Activated T-cell treated with anti-CD3 and anti-CD28 coated beads, Interleukin-2, amount 50 U/mL, for 24 hours (primary cell): ENCODE data around the gene KANK3.
"Not testable (repeated sequence)": the region's sequence is repeated elsewhere in the genome, so short reads cannot be mapped to it uniquely, and the experiment has no call there.

Source experiments
- DNase-seq: peaks from one replicate; pipeline ENCODE4 v3.0.0-alpha.2; 2020
- H3K27ac Mint-ChIP-seq: 2 replicates; pipeline ENCODE4 v1.8.0; 2020; ENCODE audit warnings: mild to moderate bottlenecking, mixed read lengths
- H3K27me3 Mint-ChIP-seq: 2 replicates; pipeline ENCODE4 v1.8.0; 2020; ENCODE audit warnings: mixed read lengths
- H3K36me3 Mint-ChIP-seq: 2 replicates; pipeline ENCODE4 v1.8.0; 2020; ENCODE audit warnings: low read depth, mixed read lengths
- H3K4me1 Mint-ChIP-seq: 2 replicates; pipeline ENCODE4 v1.8.0; 2020; ENCODE audit warnings: low read depth, mixed read lengths
- H3K4me3 Mint-ChIP-seq: 2 replicates; pipeline ENCODE4 v1.8.0; 2020; ENCODE audit warnings: mild to moderate bottlenecking, moderate library complexity, mixed read lengths
- H3K9me3 Mint-ChIP-seq: 2 replicates; pipeline ENCODE4 v1.8.0; 2020; ENCODE audit warnings: mixed read lengths

KANK3 gene

DNA sequence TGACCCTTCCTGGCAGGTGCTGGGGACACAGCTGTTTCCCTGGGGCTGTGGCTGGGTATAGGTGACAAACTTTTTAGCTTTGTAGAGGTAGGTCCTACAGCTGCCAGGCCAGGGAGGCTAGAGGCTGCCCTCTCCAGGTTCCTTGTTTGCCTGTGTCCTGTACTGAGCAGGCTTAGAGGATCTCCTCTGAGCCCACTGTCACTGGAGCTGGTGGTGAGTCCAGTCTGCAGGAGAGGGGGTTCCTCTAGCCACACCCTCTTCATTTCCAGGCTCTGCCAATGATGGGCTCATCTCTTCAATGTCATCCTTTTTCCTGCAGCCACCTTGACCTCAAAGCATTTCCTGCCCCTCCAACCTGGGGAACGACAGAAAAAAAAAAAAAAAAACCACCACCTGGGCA lies 34.5 kb upstream of the KANK3 start:
- peaks cover 7% of the 10 kb centered on the region for H3K4me1 Mint-ChIP-seq
- H3K9me3 Mint-ChIP-seq: peaks cover 4% of the 10 kb centered on the region
- H3K27ac Mint-ChIP-seq: no peak overlapping the region
- H3K36me3 Mint-ChIP-seq: peaks cover 12% of the 10 kb centered on the region
- no peak overlapping the region for H3K4me3 Mint-ChIP-seq
- no peaks in the 10 kb centered on the region for H3K27me3 Mint-ChIP-seq
- DNase-seq: no peak

DNA sequence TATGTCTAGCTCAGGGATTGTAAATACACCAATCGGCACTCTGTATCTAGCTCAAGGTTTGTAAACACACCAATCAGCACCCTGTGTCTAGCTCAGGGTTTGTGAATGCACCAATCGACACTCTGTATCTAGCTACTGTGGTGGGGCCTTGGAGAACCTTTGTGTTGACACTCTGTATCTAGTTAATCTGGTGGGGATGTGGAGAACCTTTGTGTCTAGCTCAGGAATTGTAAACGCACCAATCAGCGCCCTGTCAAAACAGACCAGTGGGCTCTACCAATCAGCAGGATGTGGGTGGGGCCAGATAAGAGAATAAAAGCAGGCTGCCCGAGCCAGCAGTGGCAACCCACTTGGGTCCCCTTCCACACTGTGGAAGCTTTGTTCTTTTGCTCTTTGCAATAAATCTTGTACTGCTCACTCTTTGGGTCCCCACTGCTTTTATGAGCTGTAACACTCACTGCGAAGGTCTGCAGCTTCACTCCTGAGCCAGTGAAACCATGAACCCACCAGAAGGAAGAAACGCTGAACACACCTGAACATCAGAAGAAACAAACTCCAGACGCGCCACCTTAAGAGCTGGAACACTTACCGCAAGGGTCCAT lies 33.4 kb upstream of the KANK3 start:
- H3K4me3 Mint-ChIP-seq, H3K9me3 Mint-ChIP-seq, DNase-seq, H3K4me1 Mint-ChIP-seq, H3K27me3 Mint-ChIP-seq, H3K27ac Mint-ChIP-seq: not testable (repeated sequence)
- H3K36me3 Mint-ChIP-seq: peaks cover 12% of the 10 kb centered on the region

DNA sequence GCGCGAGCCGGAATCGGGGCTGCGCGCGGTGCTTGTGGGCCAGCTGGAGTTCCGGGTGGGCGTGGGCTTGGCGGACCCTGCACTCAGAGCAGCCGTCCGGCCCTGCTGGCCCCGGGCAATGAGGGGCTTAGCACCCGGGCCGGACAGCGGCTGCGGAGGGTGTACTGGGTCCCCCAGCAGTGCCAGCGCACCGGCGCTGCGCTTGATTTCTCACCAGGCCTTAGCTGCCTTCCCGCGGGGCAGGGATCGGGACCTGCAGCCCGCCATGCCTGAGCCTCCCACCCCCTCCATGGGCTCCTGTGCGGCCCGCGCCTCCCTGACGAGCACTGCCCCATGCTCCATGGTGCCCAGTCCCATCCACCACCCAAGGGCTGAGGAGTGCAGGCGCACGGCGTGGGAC lies 32.7 kb upstream of the KANK3 start:
- not testable (repeated sequence) for H3K4me1 Mint-ChIP-seq, DNase-seq, H3K27me3 Mint-ChIP-seq, H3K4me3 Mint-ChIP-seq, H3K9me3 Mint-ChIP-seq, H3K27ac Mint-ChIP-seq
- peaks cover 12% of the 10 kb centered on the region for H3K36me3 Mint-ChIP-seq

DNA sequence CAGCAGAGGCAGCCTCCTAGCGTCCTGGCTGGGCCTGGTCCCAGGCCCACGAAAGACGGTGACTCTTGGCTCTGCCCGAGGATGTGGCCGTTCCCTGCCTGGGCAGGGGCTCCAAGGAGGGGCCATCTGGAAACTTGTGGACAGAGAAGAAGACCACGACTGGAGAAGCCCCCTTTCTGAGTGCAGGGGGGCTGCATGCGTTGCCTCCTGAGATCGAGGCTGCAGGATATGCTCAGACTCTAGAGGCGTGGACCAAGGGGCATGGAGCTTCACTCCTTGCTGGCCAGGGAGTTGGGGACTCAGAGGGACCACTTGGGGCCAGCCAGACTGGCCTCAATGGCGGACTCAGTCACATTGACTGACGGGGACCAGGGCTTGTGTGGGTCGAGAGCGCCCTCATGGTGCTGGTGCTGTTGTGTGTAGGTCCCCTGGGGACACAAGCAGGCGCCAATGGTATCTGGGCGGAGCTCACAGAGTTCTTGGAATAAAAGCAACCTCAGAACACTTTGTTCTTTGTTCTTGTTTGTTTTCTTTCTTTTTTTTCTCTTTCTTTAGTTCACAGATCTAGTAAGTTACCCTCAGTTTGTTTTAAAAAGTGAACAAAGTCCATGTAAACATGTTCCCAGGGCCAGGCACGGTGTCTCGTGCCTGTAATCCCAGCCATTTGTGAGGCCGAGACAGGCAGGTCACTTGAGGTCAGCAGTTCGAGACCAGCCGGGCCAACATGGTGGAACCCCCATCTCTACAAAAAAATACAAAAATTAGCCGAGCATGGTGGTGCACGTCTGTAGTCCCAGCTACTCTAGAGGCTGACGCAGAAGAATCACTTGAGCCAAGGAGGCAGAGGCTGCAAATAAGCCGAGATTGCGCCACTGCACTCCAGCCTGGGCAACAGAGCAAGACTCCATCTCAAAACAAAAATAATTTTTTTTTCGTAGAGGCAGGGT lies 31.1 kb upstream of the KANK3 start:
- Mint-ChIP-seq H3K4me3 (no peak overlapping the region), H3K27me3 (no peaks in the 10 kb centered on the region), H3K36me3 (peaks cover 8% of the 10 kb centered on the region), H3K9me3 (no peaks in the 10 kb centered on the region), H3K4me1 (peaks cover 9% of the 10 kb centered on the region), H3K27ac (no peak overlapping the region)
- no peak for DNase-seq

DNA sequence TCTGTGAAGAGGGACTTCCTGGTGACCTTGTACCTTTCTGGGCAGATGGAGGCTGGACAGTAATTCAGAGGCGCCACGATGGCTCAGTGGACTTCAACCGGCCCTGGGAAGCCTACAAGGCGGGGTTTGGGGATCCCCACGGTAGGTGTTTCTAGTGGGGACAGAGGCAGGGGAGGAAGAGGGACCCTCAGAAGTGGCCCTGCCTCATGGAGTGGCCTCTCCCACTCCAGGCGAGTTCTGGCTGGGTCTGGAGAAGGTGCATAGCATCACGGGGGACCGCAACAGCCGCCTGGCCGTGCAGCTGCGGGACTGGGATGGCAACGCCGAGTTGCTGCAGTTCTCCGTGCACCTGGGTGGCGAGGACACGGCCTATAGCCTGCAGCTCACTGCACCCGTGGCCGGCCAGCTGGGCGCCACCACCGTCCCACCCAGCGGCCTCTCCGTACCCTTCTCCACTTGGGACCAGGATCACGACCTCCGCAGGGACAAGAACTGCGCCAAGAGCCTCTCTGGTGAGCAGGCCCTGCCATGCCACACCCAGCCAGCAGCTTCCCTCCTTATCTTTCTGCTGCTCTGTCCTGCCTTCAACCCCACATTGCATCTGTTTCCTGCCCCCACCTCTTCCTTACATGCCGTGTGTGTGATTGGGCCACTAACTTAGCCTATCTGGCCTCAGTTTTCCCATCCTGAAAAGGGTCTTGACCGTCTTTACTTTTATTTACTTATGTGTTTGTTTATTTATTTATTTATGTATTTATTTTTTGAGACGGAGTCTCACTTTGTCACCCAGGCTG lies 28.1 kb upstream of the KANK3 start:
- H3K4me3 Mint-ChIP-seq: no peak overlapping the region
- peaks cover 3% of the 10 kb centered on the region for H3K36me3 Mint-ChIP-seq
- peaks cover 27% of the 10 kb centered on the region for H3K27me3 Mint-ChIP-seq
- DNase-seq: no peak
- no peaks in the 10 kb centered on the region for H3K9me3 Mint-ChIP-seq
- H3K27ac Mint-ChIP-seq: no peak overlapping the region
- peaks cover 5% of the 10 kb centered on the region for H3K4me1 Mint-ChIP-seq

DNA sequence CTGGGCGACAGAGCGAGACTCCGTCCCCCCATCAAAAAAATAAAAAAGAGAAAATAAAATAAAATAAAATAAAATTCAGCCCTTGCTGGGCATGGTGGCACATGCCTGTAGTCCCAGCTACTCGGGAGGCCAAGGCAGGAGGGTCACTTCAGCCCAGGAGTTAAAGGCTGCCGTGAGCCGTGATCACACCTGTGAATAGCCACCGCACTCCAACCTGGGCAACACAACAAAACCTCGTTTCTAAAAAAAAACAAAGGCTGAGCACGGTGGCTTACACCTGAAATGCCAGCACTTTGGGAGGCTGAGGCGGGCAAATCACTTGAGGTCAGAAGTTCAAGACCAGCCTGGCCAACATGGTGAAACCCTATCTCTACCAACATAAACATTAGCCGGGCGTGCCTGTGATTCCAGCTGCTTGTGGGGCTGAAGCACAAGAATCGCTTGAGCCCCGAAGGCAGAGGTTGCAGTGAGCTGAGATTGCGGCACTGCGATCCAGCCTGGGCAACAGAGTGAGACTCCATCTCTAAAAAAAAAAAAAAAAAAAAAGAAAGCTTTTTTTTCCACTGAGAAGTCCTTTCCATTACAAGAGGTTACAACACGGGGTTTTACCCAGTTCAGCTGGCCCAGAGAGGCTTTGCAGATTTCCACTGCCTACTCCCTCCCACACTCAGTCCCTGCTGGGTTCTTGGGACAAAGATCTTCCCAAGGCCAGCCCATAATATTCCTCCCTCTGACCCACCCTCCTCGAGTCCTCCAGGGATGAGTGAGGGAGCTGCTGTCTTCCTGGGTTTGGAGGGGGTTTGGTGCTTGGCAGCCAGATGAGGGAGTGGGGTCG lies 27.3 kb upstream of the KANK3 start:
- Mint-ChIP-seq H3K9me3 (no peaks in the 10 kb centered on the region), H3K4me3 (no peak overlapping the region), H3K36me3 (peaks cover 3% of the 10 kb centered on the region), H3K27ac (no peak overlapping the region), H3K27me3 (peaks cover 35% of the 10 kb centered on the region), H3K4me1 (peaks cover 5% of the 10 kb centered on the region)
- DNase-seq: no peak

DNA sequence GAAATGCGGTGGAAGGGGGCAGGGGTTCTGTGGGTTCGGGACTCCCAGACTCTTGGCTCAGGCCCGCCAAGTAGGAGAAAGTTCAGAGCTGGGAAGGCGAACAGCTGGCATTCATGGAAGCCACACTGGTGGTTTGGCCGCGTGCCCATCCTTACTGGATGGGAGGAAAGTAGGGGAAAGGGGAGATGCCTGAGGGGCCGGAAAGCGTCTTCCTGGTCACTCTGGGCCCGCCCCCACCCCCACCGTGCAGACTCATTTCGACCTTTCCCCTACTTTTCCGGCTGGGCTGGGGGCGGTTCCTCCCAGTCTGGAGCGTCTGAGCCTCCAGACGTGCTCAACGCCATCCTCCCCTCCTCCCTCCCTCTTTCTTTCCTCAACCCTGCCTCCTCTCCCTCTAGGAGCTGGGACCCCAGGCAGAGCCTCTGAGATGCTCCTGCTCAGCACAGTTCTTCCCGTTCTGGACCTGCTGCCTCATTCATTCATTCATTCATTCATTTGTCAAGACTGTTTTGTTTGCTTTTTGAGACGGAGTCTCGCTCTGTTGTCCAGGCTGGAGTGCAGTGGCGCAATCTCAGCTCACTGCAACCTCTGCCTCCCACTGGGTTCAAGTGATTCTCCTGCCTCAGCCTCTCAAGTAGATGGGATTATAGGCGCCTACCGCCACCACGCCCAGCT lies 24.4 kb upstream of the KANK3 start:
- Mint-ChIP-seq H3K27me3 (peaks cover 58% of the 10 kb centered on the region), H3K36me3 (no peaks in the 10 kb centered on the region), H3K27ac (no peak overlapping the region), H3K4me1 (peaks cover 17% of the 10 kb centered on the region), H3K4me3 (no peak overlapping the region), H3K9me3 (no peaks in the 10 kb centered on the region)
- DNase-seq: no peak

DNA sequence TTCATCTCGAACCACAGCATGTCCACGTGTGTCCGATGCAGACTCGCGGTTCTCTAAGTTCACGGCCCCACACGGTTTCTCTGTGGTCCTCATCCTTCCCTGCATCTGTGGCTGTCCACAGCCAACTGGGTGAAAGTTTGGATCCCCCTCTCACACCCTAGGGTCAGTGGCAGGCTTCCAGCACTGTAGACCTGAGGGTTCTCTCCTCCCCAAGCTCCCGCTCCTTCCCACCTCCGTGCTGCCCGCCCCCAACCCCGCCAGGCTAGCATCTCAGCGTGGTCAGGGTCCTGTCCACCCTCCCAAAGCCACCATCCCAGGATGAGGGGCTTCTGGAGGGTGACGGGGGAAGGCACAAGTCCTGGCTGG lies 23.9 kb upstream of the KANK3 start:
- peaks cover 19% of the 10 kb centered on the region for H3K4me1 Mint-ChIP-seq
- H3K9me3 Mint-ChIP-seq: no peaks in the 10 kb centered on the region
- no peak overlapping the region for H3K4me3 Mint-ChIP-seq
- no peaks in the 10 kb centered on the region for H3K36me3 Mint-ChIP-seq
- H3K27ac Mint-ChIP-seq: no peak overlapping the region
- peaks cover 63% of the 10 kb centered on the region for H3K27me3 Mint-ChIP-seq
- DNase-seq: no peak

DNA sequence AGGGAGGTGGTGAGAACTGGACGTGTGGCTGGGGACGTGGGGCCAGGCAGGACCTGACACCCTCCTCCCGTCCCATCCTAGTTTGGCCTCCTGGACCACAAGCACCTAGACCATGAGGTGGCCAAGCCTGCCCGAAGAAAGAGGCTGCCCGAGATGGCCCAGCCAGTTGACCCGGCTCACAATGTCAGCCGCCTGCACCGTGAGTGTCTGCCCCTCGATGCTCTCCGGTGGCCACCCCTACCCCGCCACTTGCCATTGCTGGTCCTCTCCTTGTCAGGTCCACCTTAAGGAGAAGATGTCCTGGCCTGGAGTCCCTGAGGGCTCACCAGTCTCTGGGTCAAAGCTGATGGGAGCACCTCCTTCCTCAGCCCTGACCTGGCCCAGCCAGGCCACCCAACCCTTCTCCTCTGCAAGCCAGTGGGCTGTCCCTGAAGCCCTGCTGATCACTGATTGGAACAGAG lies 23.1 kb upstream of the KANK3 start:
- no peak for DNase-seq
- no peak overlapping the region for H3K27ac Mint-ChIP-seq
- H3K27me3 Mint-ChIP-seq: peaks cover 67% of the 10 kb centered on the region
- H3K36me3 Mint-ChIP-seq: no peaks in the 10 kb centered on the region
- no peaks in the 10 kb centered on the region for H3K9me3 Mint-ChIP-seq
- H3K4me3 Mint-ChIP-seq: no peak overlapping the region
- peaks cover 20% of the 10 kb centered on the region for H3K4me1 Mint-ChIP-seq

DNA sequence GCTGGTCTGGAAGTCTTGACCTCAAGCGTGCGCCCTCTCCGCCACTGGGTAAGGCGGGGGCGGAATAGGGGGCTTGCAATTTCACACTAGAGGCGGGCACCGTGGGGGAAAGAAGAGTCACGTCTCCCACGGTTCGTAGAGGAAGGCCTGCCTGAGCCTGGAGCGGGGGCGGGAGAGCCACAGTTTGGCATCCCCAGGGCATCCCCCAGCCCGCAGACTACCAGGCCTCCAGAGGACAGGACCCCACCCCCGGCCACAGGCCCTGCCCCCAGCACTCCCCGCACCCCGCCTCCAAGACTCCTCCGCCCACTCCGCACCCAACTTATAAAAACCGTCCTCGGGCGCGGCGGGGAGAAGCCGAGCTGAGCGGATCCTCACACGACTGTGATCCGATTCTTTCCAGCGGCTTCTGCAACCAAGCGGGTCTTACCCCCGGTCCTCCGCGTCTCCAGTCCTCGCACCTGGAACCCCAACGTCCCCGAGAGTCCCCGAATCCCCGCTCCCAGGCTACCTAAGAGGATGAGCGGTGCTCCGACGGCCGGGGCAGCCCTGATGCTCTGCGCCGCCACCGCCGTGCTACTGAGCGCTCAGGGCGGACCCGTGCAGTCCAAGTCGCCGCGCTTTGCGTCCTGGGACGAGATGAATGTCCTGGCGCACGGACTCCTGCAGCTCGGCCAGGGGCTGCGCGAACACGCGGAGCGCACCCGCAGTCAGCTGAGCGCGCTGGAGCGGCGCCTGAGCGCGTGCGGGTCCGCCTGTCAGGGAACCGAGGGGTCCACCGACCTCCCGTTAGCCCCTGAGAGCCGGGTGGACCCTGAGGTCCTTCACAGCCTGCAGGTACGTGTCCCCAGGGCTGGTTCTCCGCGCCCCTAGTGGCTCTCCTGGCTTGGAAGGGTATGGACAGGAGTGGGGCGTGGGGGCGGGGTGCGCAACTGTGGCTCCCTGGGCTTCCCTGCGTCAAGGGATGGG lies 21.0 kb upstream of the KANK3 start, which contains the start of gene ANGPTL4:
Gene ANGPTL4 (plus strand): TSS at position 353 of the 969 bp plus-strand sequence. CDS start 167 bp downstream, at position 520.
- Mint-ChIP-seq H3K4me3 (peak within 1 kb of the TSS; percentile 72), H3K36me3 (no peaks in the 10 kb centered on the region), H3K27ac (no peak within 1 kb of the TSS), H3K4me1 (peaks cover 18% of the 10 kb centered on the region), H3K9me3 (no peaks in the 10 kb centered on the region), H3K27me3 (peaks cover 67% of the 10 kb centered on the region)
- DNase-seq: peak; percentile 68

DNA sequence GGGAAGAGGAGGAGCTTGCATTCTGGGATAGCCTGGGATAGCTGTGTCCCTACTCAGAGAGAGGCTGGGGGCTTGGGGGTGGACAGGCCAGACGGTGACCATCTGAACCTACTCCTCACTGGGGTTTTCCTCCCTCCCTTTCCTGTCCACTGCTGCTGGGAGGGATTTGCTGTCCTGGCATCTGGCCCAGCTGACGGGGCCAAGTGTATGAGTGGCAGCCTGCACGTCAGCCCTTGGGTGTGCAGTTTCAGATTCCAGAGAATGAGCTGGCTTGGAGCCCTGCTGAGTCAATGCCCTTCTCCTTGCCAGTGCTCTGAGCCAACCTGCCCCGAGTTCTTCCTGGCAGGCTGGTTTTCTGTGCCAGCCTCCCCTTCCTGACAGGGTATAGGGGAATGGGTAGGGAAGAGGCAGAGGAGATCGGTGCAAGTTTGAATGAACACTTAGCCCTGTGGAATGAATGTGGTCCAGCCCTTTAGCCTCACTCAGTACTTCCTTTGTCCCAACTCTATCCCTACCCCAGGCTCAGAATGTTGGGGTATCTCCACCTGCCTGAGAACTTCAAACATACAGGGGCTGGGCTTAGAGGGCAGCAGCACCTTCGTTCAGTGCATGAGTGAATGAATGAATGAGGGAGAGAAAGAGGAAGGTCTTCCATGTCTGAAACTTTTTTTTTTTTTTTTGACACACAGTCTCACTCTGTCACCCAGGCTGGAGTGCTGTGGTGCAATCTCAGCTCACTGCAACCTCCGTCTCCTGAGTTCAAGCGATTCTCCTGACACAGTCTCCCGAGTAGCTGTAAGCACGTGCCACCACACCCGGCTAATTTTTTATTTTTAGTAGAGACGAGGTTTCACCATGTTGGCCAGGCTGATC lies 19.1 kb upstream of the KANK3 start:
- H3K36me3 Mint-ChIP-seq: no peaks in the 10 kb centered on the region
- no peak for DNase-seq
- H3K9me3 Mint-ChIP-seq: no peaks in the 10 kb centered on the region
- peaks cover 50% of the 10 kb centered on the region for H3K27me3 Mint-ChIP-seq
- H3K4me3 Mint-ChIP-seq: no peak overlapping the region
- no peak overlapping the region for H3K27ac Mint-ChIP-seq
- H3K4me1 Mint-ChIP-seq: peaks cover 15% of the 10 kb centered on the region

DNA sequence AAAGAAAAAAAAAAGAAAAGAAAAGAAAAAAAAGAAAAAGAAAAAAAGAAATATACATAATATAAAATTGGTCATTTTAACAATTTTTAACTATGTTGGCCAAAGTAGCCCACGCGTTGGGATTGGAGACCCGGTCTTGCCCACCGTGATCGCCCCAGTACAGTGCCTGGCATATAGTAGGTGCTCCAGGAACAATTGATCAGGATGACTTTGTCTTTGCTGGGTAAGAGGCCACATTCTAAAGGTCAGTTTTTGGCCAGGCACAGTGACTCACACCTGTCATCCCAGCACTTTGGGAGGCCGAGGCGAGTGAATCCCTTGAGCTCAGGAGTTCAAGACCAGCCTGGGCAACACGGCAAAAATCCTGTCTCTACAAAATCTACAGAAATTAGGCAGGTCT lies 17.1 kb upstream of the KANK3 start:
- no peak overlapping the region for H3K27ac Mint-ChIP-seq
- H3K36me3 Mint-ChIP-seq: no peaks in the 10 kb centered on the region
- no peak overlapping the region for H3K4me3 Mint-ChIP-seq
- H3K4me1 Mint-ChIP-seq: peaks cover 20% of the 10 kb centered on the region
- DNase-seq: no peak
- peaks cover 31% of the 10 kb centered on the region for H3K27me3 Mint-ChIP-seq
- H3K9me3 Mint-ChIP-seq: no peaks in the 10 kb centered on the region
